AG09309 (cell line): ENCODE data around the gene MON2.

Experiments
- DNase-seq: peaks from one replicate; pipeline ENCODE4 v3.0.0-alpha.2; 2010; ENCODE audit warnings: low read depth
- H3K4me3 ChIP-seq: 2 replicates; pipeline ENCODE4 v1.5.1; 2011; ENCODE audit warnings: mild to moderate bottlenecking, low read depth, low read length, moderate library complexity; ENCODE audit not compliant: control insufficient read depth
- CTCF ChIP-seq: IDR thresholded peaks from 2 replicates; pipeline ENCODE4 v1.5.1; 2011; ENCODE audit warnings: mild to moderate bottlenecking, low read depth, low read length, inconsistent platforms; ENCODE audit not compliant: insufficient read depth, control insufficient read depth; ENCODE audit errors: missing control alignments

Gene MON2

GRCh38 chr12:62466594-62467491 is at the start of gene MON2:
Gene MON2, plus strand, starts transcription at chr12:62466826. Its CDS starts 382 bp downstream, at chr12:62467208.
- no peak for TF ChIP-seq CTCF
- peak within 1 kb of the TSS; percentile 93 for H3K4me3 ChIP-seq
- DNase-seq: peak; percentile 18

- no peak for DNase-seq
Measured at GRCh38 chr12:62426089-62426488, 40.5 kb upstream of the MON2 start.

GRCh38 chr12:62429457-62429856 is 37.2 kb upstream of the MON2 start:
- no peak for DNase-seq
- H3K4me3 ChIP-seq: no peak overlapping the region
- TF ChIP-seq CTCF: no peak

More at GRCh38 chr12:62426089-62426488, 40.5 kb upstream of the MON2 start:
- no peak for TF ChIP-seq CTCF
- no peak overlapping the region for H3K4me3 ChIP-seq

- no peak for TF ChIP-seq CTCF
- DNase-seq: no peak
Measured at GRCh38 chr12:62434494-62435302, 31.9 kb upstream of the MON2 start.

GRCh38 chr12:62435303-62436163 is 31.1 kb upstream of the MON2 start:
- peak; percentile 71 for TF ChIP-seq CTCF
- H3K4me3 ChIP-seq: peak overlapping the region; percentile 48
- peak; percentile 11 for DNase-seq

More at GRCh38 chr12:62434494-62435302, 31.9 kb upstream of the MON2 start:
- H3K4me3 ChIP-seq: peak overlapping the region; percentile 48

GRCh38 chr12:62436164-62436503 is 30.5 kb upstream of the MON2 start:
- DNase-seq: no peak
- TF ChIP-seq CTCF: no peak
- no peak overlapping the region; the same call in 1 of the 2 replicates for H3K4me3 ChIP-seq
